Uterus (tissue), 2 donors: Measurements from ENCODE around the gene LDHD.

Source experiments
- CTCF ChIP-seq, 4 experiments: fragments of 200-600 bp in 2 of 4; fragments of 450-650 bp in 2 of 4; sonication (generic) in 2 of 4; IDR thresholded peaks; one replicate each; pipeline ENCODE4 v1.5.1; 2016 to 2019; ENCODE audit warnings: antibody characterized with exemption in 4 of 4, mild to moderate bottlenecking in 2 of 4, moderate library complexity in 1 of 4
- POLR2A ChIP-seq, 2 donors: fragments of 450-650 bp; IDR thresholded peaks; one replicate each; pipeline ENCODE4 v1.6.1; 2016; ENCODE audit warnings: antibody characterized with exemption in 2 of 2, mild to moderate bottlenecking in 1 of 2, moderate library complexity in 1 of 2

- no peak for TF ChIP-seq CTCF (IDR thresholded peaks at IDR 0.05)
- no peak for TF ChIP-seq POLR2A (IDR thresholded peaks at IDR 0.05)
These were observed 16.0 kb downstream of the LDHD start for GRCh38 chr16:75100603-75100990.
